Neutrophil (primary cell): ENCODE results near the gene CES3.

ENCODE experiments used
- H3K27ac ChIP-seq: fragments of 200-600 bp; sonication (generic); 2 replicates; pipeline ENCODE4 v1.5.1; 2016; ENCODE audit warnings: mild to moderate bottlenecking, moderate library complexity
- H3K27me3 ChIP-seq: fragments of 200-600 bp; sonication (generic); 2 replicates; pipeline ENCODE4 v1.6.0; 2016; ENCODE audit warnings: mild to moderate bottlenecking
- H3K36me3 ChIP-seq: fragments of 200-600 bp; sonication (generic); 2 replicates; pipeline ENCODE4 v1.5.1; 2017
- H3K4me1 ChIP-seq, 2 experiments: fragments of 200-600 bp in 1 of 2; sonication (generic) in 1 of 2; 1 replicate in 1 of 2; 2 replicates in 1 of 2; pipeline versions ENCODE4 v1.5.1 to v1.6.1; 2013 to 2016; ENCODE audit warnings: low read depth in 1 of 2, low read length in 1 of 2, mild to moderate bottlenecking in 1 of 2, moderate library complexity in 1 of 2; ENCODE audit not compliant: control insufficient read depth in 1 of 2, insufficient read depth in 1 of 2
- H3K4me3 ChIP-seq, 2 experiments: fragments of 200-600 bp in 1 of 2; sonication (generic) in 1 of 2; 1 replicate in 1 of 2; 2 replicates in 1 of 2; pipeline ENCODE4 v1.5.1; 2013 to 2016; ENCODE audit warnings: low read depth in 1 of 2, low read length in 1 of 2, mild to moderate bottlenecking in 1 of 2, moderate library complexity in 1 of 2
- H3K9me3 ChIP-seq: fragments of 200-600 bp; sonication (generic); 2 replicates; pipeline ENCODE4 v1.5.1; 2016
- TF ChIP-seq, protein P1 (sequence below): fragments of 200-600 bp; sonication (generic); IDR thresholded peaks from 2 replicates; pipeline ENCODE4 v1.5.1; 2016; ENCODE audit warnings: antibody characterized with exemption

Gene CES3

GRCh38 chr16:66927918-66928649 lies 33.0 kb upstream of the CES3 start:
- Histone ChIP-seq H3K4me3 (no peak overlapping the region), H3K4me1 (peaks cover under 1 to 11% of the 10 kb centered on the region in 2 experiments), H3K27me3 (peaks cover 48% of the 10 kb centered on the region), H3K36me3 (peaks cover 10% of the 10 kb centered on the region), H3K27ac (no peak overlapping the region), H3K9me3 (no peaks in the 10 kb centered on the region)
- TF ChIP-seq, protein P1, sequence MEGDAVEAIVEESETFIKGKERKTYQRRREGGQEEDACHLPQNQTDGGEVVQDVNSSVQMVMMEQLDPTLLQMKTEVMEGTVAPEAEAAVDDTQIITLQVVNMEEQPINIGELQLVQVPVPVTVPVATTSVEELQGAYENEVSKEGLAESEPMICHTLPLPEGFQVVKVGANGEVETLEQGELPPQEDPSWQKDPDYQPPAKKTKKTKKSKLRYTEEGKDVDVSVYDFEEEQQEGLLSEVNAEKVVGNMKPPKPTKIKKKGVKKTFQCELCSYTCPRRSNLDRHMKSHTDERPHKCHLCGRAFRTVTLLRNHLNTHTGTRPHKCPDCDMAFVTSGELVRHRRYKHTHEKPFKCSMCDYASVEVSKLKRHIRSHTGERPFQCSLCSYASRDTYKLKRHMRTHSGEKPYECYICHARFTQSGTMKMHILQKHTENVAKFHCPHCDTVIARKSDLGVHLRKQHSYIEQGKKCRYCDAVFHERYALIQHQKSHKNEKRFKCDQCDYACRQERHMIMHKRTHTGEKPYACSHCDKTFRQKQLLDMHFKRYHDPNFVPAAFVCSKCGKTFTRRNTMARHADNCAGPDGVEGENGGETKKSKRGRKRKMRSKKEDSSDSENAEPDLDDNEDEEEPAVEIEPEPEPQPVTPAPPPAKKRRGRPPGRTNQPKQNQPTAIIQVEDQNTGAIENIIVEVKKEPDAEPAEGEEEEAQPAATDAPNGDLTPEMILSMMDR, result no peak

GRCh38 chr16:66928702-66929388 lies 32.2 kb upstream of the CES3 start:
- Histone ChIP-seq H3K4me3 (no peak overlapping the region), H3K4me1 (peaks cover 8 to 19% of the 10 kb centered on the region in 2 experiments), H3K27ac (no peak overlapping the region), H3K9me3 (no peaks in the 10 kb centered on the region), H3K36me3 (peaks cover 10% of the 10 kb centered on the region), H3K27me3 (peaks cover 40% of the 10 kb centered on the region)
- TF ChIP-seq, protein P1, result no peak

DNA sequence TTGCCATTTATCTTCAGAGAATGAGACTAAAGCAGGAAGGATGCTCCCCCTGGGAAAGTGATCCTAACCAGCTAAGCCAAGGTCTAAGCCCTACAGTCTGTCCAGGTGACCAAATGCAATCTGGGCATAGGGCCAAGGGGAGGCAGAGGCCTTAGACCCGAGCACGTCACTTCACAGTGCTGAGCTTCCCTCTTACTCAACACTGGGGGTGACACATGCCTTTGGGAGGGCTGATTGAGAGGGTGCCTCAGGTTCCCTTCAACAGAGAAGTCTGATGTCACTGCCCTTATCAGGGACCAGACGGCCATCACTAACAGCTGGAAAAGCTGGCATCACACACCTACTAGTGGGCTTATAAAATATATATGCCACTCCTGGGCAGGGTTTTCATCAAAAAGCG lies 30.9 kb upstream of the CES3 start:
- Histone ChIP-seq H3K4me3 (no peak overlapping the region), H3K27ac (no peak overlapping the region), H3K36me3 (peaks cover 10% of the 10 kb centered on the region), H3K4me1 (peaks cover 11 to 17% of the 10 kb centered on the region in 2 experiments), H3K9me3 (no peaks in the 10 kb centered on the region), H3K27me3 (peaks cover 27% of the 10 kb centered on the region)
- TF ChIP-seq, protein P1, result no peak

- Histone ChIP-seq H3K9me3 (no peaks in the 10 kb centered on the region), H3K4me3 (no peak overlapping the region), H3K27ac (no peak overlapping the region), H3K27me3 (peaks cover 12% of the 10 kb centered on the region), H3K36me3 (peaks cover 10% of the 10 kb centered on the region), H3K4me1 (peaks cover 15 to 23% of the 10 kb centered on the region in 2 experiments)
- TF ChIP-seq, protein P1, result no peak
Measured at GRCh38 chr16:66931665-66932064, 29.4 kb upstream of the CES3 start.

DNA sequence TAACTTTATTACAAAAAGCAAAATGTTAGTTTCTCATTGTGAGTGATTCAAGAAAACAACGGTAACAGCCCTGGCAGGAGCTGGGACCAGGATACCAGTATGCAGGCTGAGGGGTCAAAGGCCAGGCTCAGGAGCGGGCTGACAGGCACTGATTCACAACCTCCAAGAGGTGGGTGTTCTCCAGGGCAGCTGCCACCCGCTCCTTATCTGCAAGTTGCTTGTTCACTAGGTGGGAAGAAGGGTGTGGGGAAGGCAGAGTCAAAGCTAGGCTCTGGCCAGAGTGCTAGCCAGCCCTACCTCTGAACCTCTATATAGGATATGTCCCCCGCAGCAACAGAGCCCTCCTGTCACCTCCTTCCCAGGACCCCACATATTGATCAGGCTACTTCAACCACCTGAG lies 29.0 kb upstream of the CES3 start:
- TF ChIP-seq, protein P1, result no peak
- Histone ChIP-seq H3K4me1 (peaks cover 16 to 23% of the 10 kb centered on the region in 2 experiments), H3K4me3 (no peak overlapping the region), H3K27me3 (peaks cover 8% of the 10 kb centered on the region), H3K9me3 (no peaks in the 10 kb centered on the region), H3K27ac (no peak overlapping the region), H3K36me3 (peaks cover 10% of the 10 kb centered on the region)
